GM23338 (cell line): ENCODE measurements around the gene UNC93B1.

Experiments
- EZH2 ChIP-seq: fragments of 200-600 bp; sonication (generic); IDR thresholded peaks from one replicate; pipeline ENCODE4 v1.8.0; 2017; ENCODE audit warnings: antibody characterized with exemption, mild to moderate bottlenecking, low read depth; ENCODE audit not compliant: unreplicated experiment
- EZH2phosphoT487 ChIP-seq: fragments of 200-600 bp; sonication (generic); IDR thresholded peaks from one replicate; pipeline ENCODE4 v1.8.1; 2018; ENCODE audit warnings: antibody characterized with exemption; ENCODE audit not compliant: unreplicated experiment
- TF ChIP-seq, protein P1 (sequence below), 2 experiments: fragments of 200-600 bp in 1 of 2; sonication (generic) in 1 of 2; conservative IDR thresholded peaks; 2 replicates each; pipeline versions ENCODE4 v1.5.1 to v1.6.1; 2016 to 2017; ENCODE audit warnings: antibody characterized with exemption in 2 of 2, low read depth in 2 of 2, mild to moderate bottlenecking in 2 of 2, moderate library complexity in 1 of 2

DNA sequence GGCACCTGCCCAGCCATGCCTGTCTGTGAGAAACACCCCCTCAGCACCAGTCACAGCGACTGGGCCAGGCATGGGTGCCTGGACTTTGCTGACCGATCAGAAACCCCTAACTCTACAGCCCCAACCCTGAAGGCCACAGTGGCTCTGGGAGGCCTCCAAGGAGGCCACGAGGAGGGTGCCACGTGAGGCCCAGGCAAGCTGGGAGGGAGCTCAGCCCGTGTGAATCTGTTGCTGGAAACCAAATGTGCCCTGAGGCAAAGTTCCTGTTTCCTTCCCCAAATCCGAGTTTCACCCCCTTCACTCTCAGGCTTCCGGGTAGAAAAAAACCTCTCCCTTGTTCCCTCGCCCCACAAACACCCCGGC is 1.3 kb downstream of the UNC93B1 start:
- TF ChIP-seq, protein P1, sequence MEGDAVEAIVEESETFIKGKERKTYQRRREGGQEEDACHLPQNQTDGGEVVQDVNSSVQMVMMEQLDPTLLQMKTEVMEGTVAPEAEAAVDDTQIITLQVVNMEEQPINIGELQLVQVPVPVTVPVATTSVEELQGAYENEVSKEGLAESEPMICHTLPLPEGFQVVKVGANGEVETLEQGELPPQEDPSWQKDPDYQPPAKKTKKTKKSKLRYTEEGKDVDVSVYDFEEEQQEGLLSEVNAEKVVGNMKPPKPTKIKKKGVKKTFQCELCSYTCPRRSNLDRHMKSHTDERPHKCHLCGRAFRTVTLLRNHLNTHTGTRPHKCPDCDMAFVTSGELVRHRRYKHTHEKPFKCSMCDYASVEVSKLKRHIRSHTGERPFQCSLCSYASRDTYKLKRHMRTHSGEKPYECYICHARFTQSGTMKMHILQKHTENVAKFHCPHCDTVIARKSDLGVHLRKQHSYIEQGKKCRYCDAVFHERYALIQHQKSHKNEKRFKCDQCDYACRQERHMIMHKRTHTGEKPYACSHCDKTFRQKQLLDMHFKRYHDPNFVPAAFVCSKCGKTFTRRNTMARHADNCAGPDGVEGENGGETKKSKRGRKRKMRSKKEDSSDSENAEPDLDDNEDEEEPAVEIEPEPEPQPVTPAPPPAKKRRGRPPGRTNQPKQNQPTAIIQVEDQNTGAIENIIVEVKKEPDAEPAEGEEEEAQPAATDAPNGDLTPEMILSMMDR (conservative IDR thresholded peaks at IDR 0.05; ENCODE audit: low read depth in 2 of 2): no peak
- TF ChIP-seq EZH2phosphoT487 (no peak), EZH2 (no peak)
